OCI-LY3 (cell line): ENCODE data around the gene RABL6.
"Not testable (repeated sequence)": the region's sequence is repeated elsewhere in the genome, so short reads cannot be mapped to it uniquely, and the experiment has no call there.

Experiments used
- EZH2phosphoT487 ChIP-seq: fragments of 200-600 bp; shearing (Covaris generic); IDR thresholded peaks from 2 replicates; pipeline ENCODE4 v1.6.1; 2018; ENCODE audit warnings: antibody characterized with exemption, mixed run types, low read depth
- TF ChIP-seq, protein P1 (sequence below): fragments of 200-600, 300-600 bp; sonication (generic); IDR thresholded peaks from 2 replicates; pipeline ENCODE4 v1.5.1; 2014; ENCODE audit warnings: antibody characterized with exemption, low read length, low read depth

DNA sequence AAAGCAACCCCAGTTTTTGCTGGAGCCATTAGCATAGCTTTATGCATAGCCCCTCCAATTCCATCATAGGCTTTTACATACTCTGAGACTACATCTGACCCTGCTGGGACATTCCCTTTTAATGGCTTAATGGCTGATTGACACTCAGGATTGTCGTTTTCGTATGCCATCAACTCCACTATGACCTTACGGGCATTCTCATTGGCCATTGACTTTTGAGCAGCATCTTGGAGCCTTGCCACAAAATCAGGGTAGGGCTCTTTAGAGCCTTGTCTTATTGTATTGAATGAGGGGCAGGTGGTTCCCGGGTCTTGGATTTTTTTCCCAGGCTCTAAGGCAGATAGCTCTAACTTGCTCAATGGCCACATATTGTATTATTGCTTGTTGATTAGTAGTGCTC, 20.8 kb upstream of the RABL6 start:
- TF ChIP-seq EZH2phosphoT487 = not testable (repeated sequence)
- TF ChIP-seq, protein P1, sequence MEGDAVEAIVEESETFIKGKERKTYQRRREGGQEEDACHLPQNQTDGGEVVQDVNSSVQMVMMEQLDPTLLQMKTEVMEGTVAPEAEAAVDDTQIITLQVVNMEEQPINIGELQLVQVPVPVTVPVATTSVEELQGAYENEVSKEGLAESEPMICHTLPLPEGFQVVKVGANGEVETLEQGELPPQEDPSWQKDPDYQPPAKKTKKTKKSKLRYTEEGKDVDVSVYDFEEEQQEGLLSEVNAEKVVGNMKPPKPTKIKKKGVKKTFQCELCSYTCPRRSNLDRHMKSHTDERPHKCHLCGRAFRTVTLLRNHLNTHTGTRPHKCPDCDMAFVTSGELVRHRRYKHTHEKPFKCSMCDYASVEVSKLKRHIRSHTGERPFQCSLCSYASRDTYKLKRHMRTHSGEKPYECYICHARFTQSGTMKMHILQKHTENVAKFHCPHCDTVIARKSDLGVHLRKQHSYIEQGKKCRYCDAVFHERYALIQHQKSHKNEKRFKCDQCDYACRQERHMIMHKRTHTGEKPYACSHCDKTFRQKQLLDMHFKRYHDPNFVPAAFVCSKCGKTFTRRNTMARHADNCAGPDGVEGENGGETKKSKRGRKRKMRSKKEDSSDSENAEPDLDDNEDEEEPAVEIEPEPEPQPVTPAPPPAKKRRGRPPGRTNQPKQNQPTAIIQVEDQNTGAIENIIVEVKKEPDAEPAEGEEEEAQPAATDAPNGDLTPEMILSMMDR = not testable (repeated sequence)
